Hepatocyte (in vitro differentiated cells): ENCODE results near the gene CXCL10.

Experiments
- EZH2 ChIP-seq: fragments of 200-600 bp; sonication (generic); IDR thresholded peaks from 2 replicates; pipeline ENCODE4 v1.6.1; 2016; ENCODE audit warnings: antibody characterized with exemption, mild to moderate bottlenecking, borderline replicate concordance
- EZH2phosphoT487 ChIP-seq: fragments of 200-600 bp; sonication (generic); IDR thresholded peaks from one replicate; pipeline ENCODE4 v1.6.1; 2018; ENCODE audit warnings: antibody characterized with exemption, mild to moderate bottlenecking, low read depth, moderate library complexity; ENCODE audit not compliant: unreplicated experiment, severe bottlenecking
- TF ChIP-seq, protein P1 (sequence below): fragments of 200-600 bp; sonication (generic); IDR thresholded peaks from 2 replicates; pipeline ENCODE4 v1.5.1; 2016; ENCODE audit warnings: antibody characterized with exemption, mild to moderate bottlenecking; ENCODE audit not compliant: poor library complexity

DNA sequence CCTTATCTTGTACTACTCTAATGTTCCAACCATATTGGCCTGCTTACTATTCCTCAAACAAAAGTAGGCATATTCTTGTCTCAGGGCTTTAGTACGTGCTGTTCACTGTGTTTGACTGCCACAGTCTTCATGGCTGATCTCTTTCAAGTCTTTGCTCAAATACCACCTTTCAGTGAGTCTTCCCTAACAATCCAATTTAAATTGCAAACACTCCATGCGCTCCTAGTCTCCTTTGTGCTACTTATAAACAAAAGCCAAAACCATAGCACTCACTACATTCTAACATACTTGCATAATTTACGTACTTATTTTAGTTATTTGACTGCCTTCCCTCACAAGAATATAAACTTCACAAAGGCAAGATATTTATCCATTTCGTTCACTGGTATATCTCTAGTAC is 49.5 kb upstream of the CXCL10 start:
- TF ChIP-seq, protein P1, sequence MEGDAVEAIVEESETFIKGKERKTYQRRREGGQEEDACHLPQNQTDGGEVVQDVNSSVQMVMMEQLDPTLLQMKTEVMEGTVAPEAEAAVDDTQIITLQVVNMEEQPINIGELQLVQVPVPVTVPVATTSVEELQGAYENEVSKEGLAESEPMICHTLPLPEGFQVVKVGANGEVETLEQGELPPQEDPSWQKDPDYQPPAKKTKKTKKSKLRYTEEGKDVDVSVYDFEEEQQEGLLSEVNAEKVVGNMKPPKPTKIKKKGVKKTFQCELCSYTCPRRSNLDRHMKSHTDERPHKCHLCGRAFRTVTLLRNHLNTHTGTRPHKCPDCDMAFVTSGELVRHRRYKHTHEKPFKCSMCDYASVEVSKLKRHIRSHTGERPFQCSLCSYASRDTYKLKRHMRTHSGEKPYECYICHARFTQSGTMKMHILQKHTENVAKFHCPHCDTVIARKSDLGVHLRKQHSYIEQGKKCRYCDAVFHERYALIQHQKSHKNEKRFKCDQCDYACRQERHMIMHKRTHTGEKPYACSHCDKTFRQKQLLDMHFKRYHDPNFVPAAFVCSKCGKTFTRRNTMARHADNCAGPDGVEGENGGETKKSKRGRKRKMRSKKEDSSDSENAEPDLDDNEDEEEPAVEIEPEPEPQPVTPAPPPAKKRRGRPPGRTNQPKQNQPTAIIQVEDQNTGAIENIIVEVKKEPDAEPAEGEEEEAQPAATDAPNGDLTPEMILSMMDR: no peak
- TF ChIP-seq EZH2: no peak
- no peak for TF ChIP-seq EZH2phosphoT487
